ENCODE measurements around the gene FBXO3. TPM values are rescaled to one million over a fixed set of nuclear protein-coding genes. Genes with fewer than 3 reads are reported as not detected.

Gene FBXO3
- total RNA-seq, 4 donors from 2014 or later = 25.6 to 42.9 (median 27.8) TPM

- DNase-seq = no peak
- no peak for TF ChIP-seq POLR2A (IDR thresholded peaks at IDR 0.05)
- H3K36me3 ChIP-seq = no peaks in the 10 kb centered on the region
- no peaks in the 10 kb centered on the region for H3K9me3 ChIP-seq
- H3K4me3 ChIP-seq = no peak overlapping the region
- H3K27ac ChIP-seq = no peak overlapping the region
- peaks cover 3 to 20% (median 5%) of the 10 kb centered on the region in 4 donors for H3K4me1 ChIP-seq
- H3K27me3 ChIP-seq = no peaks in the 10 kb centered on the region
Measured at GRCh38 chr11:33696411-33696810, 77.9 kb downstream of the FBXO3 start.

- peak overlapping the region in 1 of 4 donors; percentile 1 for H3K27ac ChIP-seq
- DNase-seq = no peak
Measured at GRCh38 chr11:33695051-33695566, 79.2 kb downstream of the FBXO3 start.

GRCh38 chr11:33694346-33695050, 79.8 kb downstream of the FBXO3 start:
- no peak overlapping the region for H3K27ac ChIP-seq
- TF ChIP-seq POLR2A (IDR thresholded peaks at IDR 0.05) = no peak
- no peaks in the 10 kb centered on the region for H3K36me3 ChIP-seq
- no peak overlapping the region for H3K4me3 ChIP-seq
- DNase-seq = no peak
- no peaks in the 10 kb centered on the region for H3K27me3 ChIP-seq
- peaks cover 0 to 20% (median 3%) of the 10 kb centered on the region in 4 donors for H3K4me1 ChIP-seq
- no peaks in the 10 kb centered on the region for H3K9me3 ChIP-seq

More at GRCh38 chr11:33695051-33695566, 79.2 kb downstream of the FBXO3 start:
- H3K9me3 ChIP-seq = no peaks in the 10 kb centered on the region
- H3K4me3 ChIP-seq = no peak overlapping the region
- peaks cover 2 to 25% (median 4%) of the 10 kb centered on the region in 4 donors for H3K4me1 ChIP-seq
- no peaks in the 10 kb centered on the region for H3K27me3 ChIP-seq
- H3K36me3 ChIP-seq = no peaks in the 10 kb centered on the region
- TF ChIP-seq POLR2A (IDR thresholded peaks at IDR 0.05) = no peak

- DNase-seq = no peak
- H3K36me3 ChIP-seq = no peaks in the 10 kb centered on the region
- no peak for TF ChIP-seq POLR2A (IDR thresholded peaks at IDR 0.05)
- TF ChIP-seq CTCF (IDR thresholded peaks at IDR 0.05) = no peak
- no peak overlapping the region for H3K4me3 ChIP-seq
- H3K9me3 ChIP-seq = no peaks in the 10 kb centered on the region
- peak overlapping the region in 3 of 4 donors; percentile 11 to 83 (median 68) for H3K27ac ChIP-seq
- H3K27me3 ChIP-seq = no peaks in the 10 kb centered on the region
- H3K4me1 ChIP-seq = peaks cover 0 to 20% (median 3%) of the 10 kb centered on the region in 4 donors
Measured at GRCh38 chr11:33692541-33692940, 81.8 kb downstream of the FBXO3 start.

GRCh38 chr11:33692013-33692504, 82.3 kb downstream of the FBXO3 start:
- Histone ChIP-seq H3K4me1 (peaks cover 0 to 20% (median 3%) of the 10 kb centered on the region in 4 donors), H3K27ac (peak overlapping the region; percentile 23 to 83 (median 50)), H3K4me3 (peak overlapping the region in 1 of 4 donors; percentile 18), H3K36me3 (no peaks in the 10 kb centered on the region), H3K27me3 (no peaks in the 10 kb centered on the region), H3K9me3 (no peaks in the 10 kb centered on the region)
- no peak for TF ChIP-seq CTCF (IDR thresholded peaks at IDR 0.05)
- TF ChIP-seq POLR2A (IDR thresholded peaks at IDR 0.05) = no peak
- peak in 1 of 3 donors; percentile 63 for DNase-seq

GRCh38 chr11:33691066-33691864, 83.1 kb downstream of the FBXO3 start:
- Histone ChIP-seq H3K27ac (peak overlapping the region; percentile 23 to 83 (median 50)), H3K27me3 (no peaks in the 10 kb centered on the region), H3K4me1 (peaks cover 0 to 20% (median 3%) of the 10 kb centered on the region in 4 donors), H3K36me3 (no peaks in the 10 kb centered on the region), H3K9me3 (no peaks in the 10 kb centered on the region), H3K4me3 (no peak overlapping the region)
- peak in 1 of 3 donors; percentile 55 for DNase-seq
- TF ChIP-seq POLR2A (IDR thresholded peaks at IDR 0.05) = no peak
- TF ChIP-seq CTCF (IDR thresholded peaks at IDR 0.05) = no peak

Other genes with a start within 250 kb of the FBXO3 start
- gene C11orf91, start 73.7 kb downstream of the FBXO3 start, total RNA-seq = not detected
- 10 to 100 TPM; 48.7 to 85.1 (median 56.1) TPM for gene CD59, start 38.1 kb downstream of the FBXO3 start, total RNA-seq
- 1 to 10 TPM; 5.1 to 9.1 (median 7.2) TPM for gene LMO2, start 117.6 kb upstream of the FBXO3 start, total RNA-seq

All from Peyer's patch (tissue), 4 donors.